Mucosa of rectum (tissue), 2 donors: Measurements from ENCODE around the gene IPP.

Experiments used
- H3K27ac ChIP-seq, 2 donors: one replicate each; pipeline ENCODE4 v1.7.0; 2013; ENCODE audit warnings: inconsistent platforms in 2 of 2, low read depth in 2 of 2, low read length in 2 of 2
- H3K27me3 ChIP-seq, 2 donors: one replicate each; pipeline ENCODE4 v1.7.0; 2013; ENCODE audit warnings: low read length in 2 of 2; ENCODE audit not compliant: control insufficient read depth in 2 of 2, insufficient read depth in 2 of 2
- H3K36me3 ChIP-seq, 2 donors: one replicate each; pipeline ENCODE4 v1.7.0; 2013; ENCODE audit warnings: low read length in 2 of 2; ENCODE audit not compliant: control insufficient read depth in 2 of 2, insufficient read depth in 2 of 2
- H3K4me1 ChIP-seq, 2 donors: one replicate each; pipeline ENCODE4 v1.7.0; 2013; ENCODE audit warnings: low read length in 2 of 2, mild to moderate bottlenecking in 1 of 2; ENCODE audit not compliant: control insufficient read depth in 2 of 2, insufficient read depth in 2 of 2
- H3K4me3 ChIP-seq, 2 donors: one replicate each; pipeline ENCODE4 v1.7.0; 2013; ENCODE audit warnings: low read length in 2 of 2
- H3K9ac ChIP-seq, 2 donors: one replicate each; pipeline ENCODE4 v1.7.0; 2013; ENCODE audit warnings: low read length in 2 of 2, low read depth in 1 of 2, mild to moderate bottlenecking in 1 of 2
- H3K9me3 ChIP-seq, 2 donors: one replicate each; pipeline ENCODE4 v1.7.0; 2013; ENCODE audit warnings: low read length in 2 of 2; ENCODE audit not compliant: control insufficient read depth in 2 of 2
- donor health status: healthy.
- donor health status: Normal muscosa, but diverticular disease.

Gene IPP

DNA sequence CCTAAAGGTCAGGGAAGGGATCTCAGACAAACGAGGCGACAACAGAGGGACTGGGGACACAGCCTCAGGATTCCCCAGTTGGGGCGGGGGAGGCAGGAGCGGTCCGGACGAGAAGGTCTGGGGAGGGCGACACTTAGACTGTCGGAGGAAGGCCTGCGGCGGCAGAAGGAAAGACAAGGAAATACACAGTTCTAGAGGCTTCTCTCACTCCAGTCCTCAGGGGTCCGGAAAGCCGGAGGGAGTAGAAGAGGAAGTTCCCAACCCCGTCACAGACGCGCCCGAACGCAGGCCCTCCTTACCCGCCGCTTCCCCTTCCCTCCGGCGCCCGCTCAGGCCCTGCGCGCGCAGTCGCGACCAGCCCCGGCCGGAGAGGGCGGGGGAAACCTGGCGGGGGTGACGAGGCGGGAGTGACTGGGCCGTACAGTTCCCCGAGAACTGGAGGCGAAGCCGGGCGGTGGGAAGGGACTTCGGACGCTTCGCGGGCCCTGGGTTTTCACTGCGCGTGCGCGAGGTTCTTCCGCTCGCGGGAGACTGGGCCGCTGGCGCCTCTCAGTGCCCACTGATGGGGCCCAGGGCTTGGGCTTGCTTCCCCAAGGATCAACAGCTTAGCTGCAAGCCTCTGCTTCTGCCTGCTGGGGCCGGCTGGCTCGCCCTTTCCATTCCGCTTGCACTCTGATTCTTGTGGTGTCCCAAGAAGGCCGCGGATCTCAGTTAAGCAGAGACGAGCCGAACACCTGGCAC is at the start of gene IPP:
Gene IPP, minus strand, starts transcription at position 356 of the 741 bp plus-strand sequence. CDS start 4,242 bp downstream, outside the sequence.
- Histone ChIP-seq H3K4me1 (peaks cover 3 to 13% of the 10 kb centered on the region in 2 donors), H3K9ac (peak within 1 kb of the TSS; percentile 98 to 100), H3K27me3 (no peaks in the 10 kb centered on the region), H3K4me3 (peak within 1 kb of the TSS; percentile 94 to 95), H3K36me3 (peaks cover 0 to 4% of the 10 kb centered on the region in 2 donors), H3K27ac (peak within 1 kb of the TSS; percentile 97 to 98), H3K9me3 (no peaks in the 10 kb centered on the region)

DNA sequence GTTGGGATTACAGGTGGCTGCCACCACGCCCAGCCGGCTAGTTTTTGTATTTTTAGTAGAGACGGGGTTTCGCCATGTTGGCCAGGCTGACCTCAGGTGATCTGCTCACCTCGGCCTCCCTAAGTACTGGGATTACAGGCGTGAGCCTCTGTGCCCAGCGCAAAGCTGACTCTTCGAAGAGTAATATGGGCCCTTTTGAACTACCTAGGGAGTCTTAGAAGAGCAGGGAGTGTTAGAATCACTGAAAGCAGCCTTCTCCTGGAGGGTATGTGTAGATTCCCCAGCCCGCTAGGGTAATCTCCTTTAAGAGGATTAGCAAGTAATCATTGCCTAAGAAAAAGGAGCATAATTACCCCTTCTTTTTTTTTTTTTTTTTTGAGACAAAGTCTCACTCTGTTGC is 46.5 kb upstream of the IPP start:
- Histone ChIP-seq H3K9me3 (no peaks in the 10 kb centered on the region), H3K4me3 (no peak overlapping the region), H3K27ac (no peak overlapping the region), H3K4me1 (no peaks in the 10 kb centered on the region), H3K27me3 (peaks cover 0 to 2% of the 10 kb centered on the region in 2 donors), H3K9ac (no peak overlapping the region), H3K36me3 (no peaks in the 10 kb centered on the region)

DNA sequence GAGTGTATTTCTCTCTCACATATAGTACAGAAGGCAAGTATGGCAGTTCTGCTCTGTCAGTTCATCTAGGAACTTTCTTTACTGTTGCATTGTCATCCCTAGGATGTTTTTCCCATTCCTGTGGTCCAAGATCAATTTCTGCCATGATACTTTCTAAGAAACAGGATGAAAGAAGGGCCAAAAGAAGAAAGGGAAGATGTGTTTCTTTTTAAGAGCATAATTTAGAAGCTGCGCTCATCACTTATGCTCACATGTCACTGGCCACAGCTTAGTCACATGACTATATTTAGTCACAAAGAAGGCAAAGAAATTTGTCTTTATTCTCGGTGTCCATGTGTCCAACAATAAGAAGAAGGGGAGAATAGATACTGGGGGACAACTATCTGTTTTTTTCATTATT is 45.9 kb upstream of the IPP start:
- Histone ChIP-seq H3K27ac (no peak overlapping the region), H3K4me1 (no peaks in the 10 kb centered on the region), H3K9ac (no peak overlapping the region)

DNA sequence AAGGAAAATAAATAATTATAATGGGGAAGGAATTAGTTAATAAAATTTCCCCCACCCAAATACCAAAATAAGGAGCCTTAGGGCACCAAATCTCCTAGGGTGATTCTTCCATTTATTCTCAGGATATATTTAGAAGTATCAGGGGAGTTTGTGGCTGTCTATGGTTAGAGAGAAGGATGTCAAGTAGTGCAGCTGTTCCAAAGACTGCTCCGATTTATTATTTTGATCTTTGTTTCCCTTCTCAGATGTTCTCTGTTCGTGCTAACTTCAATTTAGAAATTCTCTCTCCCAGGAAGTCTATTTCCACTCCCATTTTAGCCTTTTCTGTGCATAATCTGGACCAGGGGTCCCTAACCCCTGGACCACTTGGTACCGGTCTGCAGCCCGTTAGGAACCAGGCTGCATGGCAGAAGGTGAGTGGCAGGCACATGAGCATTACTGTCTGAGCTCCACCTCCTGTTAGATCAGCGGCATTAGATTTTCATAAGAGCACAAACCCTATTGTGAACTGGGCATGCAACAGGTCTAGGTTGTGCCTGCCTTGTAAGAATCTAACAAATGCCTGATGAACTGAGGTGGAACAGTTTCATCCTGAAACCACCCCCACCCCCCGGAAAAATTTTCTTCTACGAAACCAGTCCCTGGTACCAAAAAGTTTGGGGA is 43.6 kb upstream of the IPP start:
- H3K9me3 ChIP-seq = no peaks in the 10 kb centered on the region
- H3K27me3 ChIP-seq = peaks cover 0 to 2% of the 10 kb centered on the region in 2 donors
- H3K36me3 ChIP-seq = no peaks in the 10 kb centered on the region
- no peak overlapping the region for H3K4me3 ChIP-seq
- no peak overlapping the region for H3K9ac ChIP-seq
- no peak overlapping the region for H3K27ac ChIP-seq
- H3K4me1 ChIP-seq = no peaks in the 10 kb centered on the region

More for the DNA sequence above, 45.9 kb upstream of the IPP start:
- no peaks in the 10 kb centered on the region for H3K9me3 ChIP-seq
- H3K27me3 ChIP-seq = peaks cover 0 to 2% of the 10 kb centered on the region in 2 donors
- no peaks in the 10 kb centered on the region for H3K36me3 ChIP-seq
- H3K4me3 ChIP-seq = no peak overlapping the region

DNA sequence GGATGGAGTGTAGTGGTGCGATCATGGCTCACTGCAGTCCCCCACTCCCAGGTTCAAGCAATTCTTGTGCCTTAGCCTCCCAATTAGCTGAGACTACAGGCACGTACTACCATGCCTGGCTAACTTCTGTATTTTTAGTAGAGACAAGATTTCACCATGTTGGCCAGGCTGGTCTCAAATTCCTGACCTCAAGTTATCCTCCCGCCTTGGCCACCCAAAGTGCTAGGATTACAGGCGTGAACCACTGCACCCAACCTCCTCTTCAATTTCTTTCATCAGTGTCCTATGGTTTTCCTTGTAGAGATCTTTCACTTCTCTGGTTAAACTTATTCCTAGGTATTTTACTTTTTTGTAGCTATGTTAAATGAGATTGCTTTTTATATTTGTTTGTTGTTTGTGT is 42.3 kb upstream of the IPP start:
- Histone ChIP-seq H3K27me3 (peaks cover 0 to 2% of the 10 kb centered on the region in 2 donors), H3K9ac (no peak overlapping the region), H3K4me3 (no peak overlapping the region), H3K36me3 (no peaks in the 10 kb centered on the region), H3K27ac (no peak overlapping the region), H3K9me3 (no peaks in the 10 kb centered on the region), H3K4me1 (no peaks in the 10 kb centered on the region)

DNA sequence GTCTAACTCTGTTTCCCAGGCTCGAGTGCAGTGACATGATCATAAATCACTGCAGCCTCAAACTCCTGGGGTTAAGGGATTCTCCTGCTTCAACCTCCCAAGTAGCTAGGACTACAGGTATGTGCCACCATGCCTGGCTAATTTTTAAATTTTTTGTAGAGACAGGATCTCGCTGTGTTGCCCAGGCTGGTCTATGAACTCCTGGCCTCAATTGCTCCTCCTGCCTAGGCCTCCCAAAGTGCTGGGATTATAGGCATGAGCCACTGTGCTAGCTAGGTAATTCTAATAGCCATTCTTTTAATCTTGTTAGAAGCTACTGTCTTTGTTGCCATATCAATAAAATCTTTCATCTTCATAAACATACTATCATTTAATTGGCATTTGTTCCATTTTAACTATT is 39.1 kb upstream of the IPP start:
- Histone ChIP-seq H3K4me3 (no peak overlapping the region), H3K27me3 (peaks cover 0 to 2% of the 10 kb centered on the region in 2 donors), H3K9ac (no peak overlapping the region), H3K4me1 (no peaks in the 10 kb centered on the region), H3K27ac (no peak overlapping the region), H3K9me3 (no peaks in the 10 kb centered on the region), H3K36me3 (no peaks in the 10 kb centered on the region)

DNA sequence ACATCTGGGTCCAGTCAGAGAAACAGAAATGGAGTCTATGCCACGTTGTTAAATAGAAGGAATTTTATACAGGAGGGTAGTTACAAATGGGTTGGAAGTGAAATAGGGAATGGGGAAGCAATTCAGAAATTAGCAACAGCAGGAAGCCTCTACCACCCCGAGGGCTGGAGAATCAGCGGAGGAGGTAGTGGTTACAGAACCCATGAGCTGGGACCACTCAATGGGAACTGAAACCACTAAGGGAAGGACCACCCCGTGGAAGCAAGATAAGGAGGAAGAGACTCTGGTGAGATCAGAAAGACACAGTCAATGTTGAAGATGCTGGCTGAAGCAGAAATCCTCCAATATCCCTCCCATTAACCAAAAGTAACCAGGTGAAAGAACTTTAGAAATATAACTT is 37.5 kb upstream of the IPP start:
- H3K9ac ChIP-seq = no peak overlapping the region
- no peaks in the 10 kb centered on the region for H3K27me3 ChIP-seq
- H3K4me1 ChIP-seq = no peaks in the 10 kb centered on the region
- no peak overlapping the region for H3K4me3 ChIP-seq
- H3K9me3 ChIP-seq = no peaks in the 10 kb centered on the region
- H3K36me3 ChIP-seq = no peaks in the 10 kb centered on the region
- no peak overlapping the region for H3K27ac ChIP-seq

DNA sequence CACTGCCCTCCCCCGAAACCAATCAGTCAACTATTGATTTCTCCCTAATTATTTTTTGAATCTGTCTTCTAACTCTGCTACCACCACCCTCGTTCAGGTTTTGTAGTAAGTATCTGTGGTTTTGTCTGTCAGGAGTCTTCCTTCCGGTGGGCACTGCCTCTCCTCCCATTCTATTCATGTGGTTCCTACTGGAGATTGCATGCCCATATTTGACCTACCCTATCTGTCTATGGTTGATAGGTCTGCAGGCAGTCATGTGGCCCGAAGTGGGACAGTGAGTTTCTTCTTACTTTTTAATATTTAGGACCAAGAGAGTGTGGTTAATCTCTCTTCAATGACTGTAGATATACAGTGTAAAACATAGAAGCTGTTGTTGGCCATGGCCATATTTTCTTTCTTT is 35.1 kb upstream of the IPP start:
- no peak overlapping the region for H3K9ac ChIP-seq
- peaks cover 0 to 6% of the 10 kb centered on the region in 2 donors for H3K27me3 ChIP-seq
- H3K4me1 ChIP-seq = no peaks in the 10 kb centered on the region
- no peak overlapping the region for H3K27ac ChIP-seq
- no peaks in the 10 kb centered on the region for H3K36me3 ChIP-seq
- no peaks in the 10 kb centered on the region for H3K9me3 ChIP-seq
- no peak overlapping the region for H3K4me3 ChIP-seq

DNA sequence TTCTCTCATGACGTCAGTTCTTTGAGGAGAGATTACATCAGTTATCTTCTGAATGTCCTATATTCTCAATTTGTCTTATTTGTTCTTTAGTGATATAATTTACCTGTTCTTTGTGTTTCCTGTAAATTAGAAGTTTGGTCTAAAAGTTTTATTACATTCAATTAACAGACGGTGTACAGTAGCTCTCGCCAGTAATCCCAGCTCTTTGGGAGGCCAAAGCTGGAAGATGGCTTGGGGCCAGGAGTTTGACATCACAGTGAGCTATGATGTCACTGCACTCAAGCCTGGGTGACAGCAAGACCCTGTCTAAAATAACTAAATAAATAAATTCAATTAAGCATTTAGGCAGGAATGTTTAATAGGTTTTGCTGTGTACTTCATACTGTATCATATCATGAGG is 25.3 kb upstream of the IPP start:
- Histone ChIP-seq H3K36me3 (no peaks in the 10 kb centered on the region), H3K4me3 (no peak overlapping the region), H3K27me3 (no peaks in the 10 kb centered on the region), H3K4me1 (peaks cover 0 to 2% of the 10 kb centered on the region in 2 donors), H3K9ac (no peak overlapping the region), H3K9me3 (no peaks in the 10 kb centered on the region), H3K27ac (no peak overlapping the region)

DNA sequence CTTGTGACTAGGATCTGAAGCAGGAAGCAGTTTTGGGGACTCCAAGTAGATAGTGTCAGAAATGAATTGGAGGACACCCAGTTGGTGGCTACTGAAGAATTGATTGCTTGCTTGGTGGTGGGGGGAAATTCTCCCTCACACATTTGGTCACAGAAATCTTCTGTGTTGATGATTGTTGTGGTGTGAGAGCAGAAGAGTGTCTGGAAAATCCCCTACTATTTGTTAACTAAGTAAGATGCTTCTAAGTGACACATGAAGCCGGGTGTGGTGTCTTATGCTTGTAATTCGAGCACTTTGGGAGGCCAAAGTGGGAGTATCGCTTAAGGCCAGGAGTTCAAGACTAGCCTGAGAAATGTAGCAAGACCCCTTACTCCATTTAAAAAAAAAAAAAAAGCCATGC is 22.5 kb upstream of the IPP start:
- Histone ChIP-seq H3K27me3 (no peaks in the 10 kb centered on the region), H3K4me3 (no peak overlapping the region), H3K27ac (no peak overlapping the region), H3K9ac (no peak overlapping the region), H3K36me3 (no peaks in the 10 kb centered on the region), H3K4me1 (peaks cover 0 to 2% of the 10 kb centered on the region in 2 donors), H3K9me3 (no peaks in the 10 kb centered on the region)
